H1 (cell line): ENCODE measurements around the gene KLHL1. TPM values are rescaled to one million over a fixed set of nuclear protein-coding genes. Genes with fewer than 3 reads are reported as not detected.

Experiments
- CTCF ChIA-PET: fragments of 300-600 bp; sonication (Branson Sonifier 250); formaldehyde crosslinking; loops from one replicate; lab custom pipeline; 2021; ENCODE audit not compliant: partially characterized antibody; lab: Charles Lee
- POLR2A ChIA-PET: fragments of 300-600 bp; sonication (Branson Sonifier 250); formaldehyde crosslinking; loops from one replicate; lab custom pipeline; 2021; ENCODE audit warnings: inconsistent platforms; ENCODE audit not compliant: partially characterized antibody; lab: Charles Lee
- DNase-seq, 2 experiments: peaks; one replicate each; pipeline versions ENCODE4 v3.0.0 to v3.0.0-alpha.2; 2010 to 2022; ENCODE audit warnings: low spot score in 2 of 2, low read depth in 1 of 2, mixed read lengths in 1 of 2
- FAIRE-seq: peaks from 2 replicates; lab custom pipeline; 2011; peaks lifted over from hg19 to GRCh38; lab: Jason Lieb, UNC
- H2AFZ ChIP-seq: 2 replicates; pipeline ENCODE4 v1.8.1; 2012; ENCODE audit warnings: low read length, inconsistent platforms
- H2AK5ac ChIP-seq: 2 replicates; pipeline ENCODE4 v1.6.1; 2013; ENCODE audit warnings: low read depth, low read length
- H2BK120ac ChIP-seq: replicated peaks from 2 replicates; pipeline ENCODE3; 2013; ENCODE audit warnings: low read depth, low read length, inconsistent platforms
- H2BK12ac ChIP-seq: 2 replicates; pipeline ENCODE4 v1.6.1; 2013; ENCODE audit warnings: low read depth, low read length
- H2BK15ac ChIP-seq: 2 replicates; pipeline ENCODE4 v1.6.1; 2013; ENCODE audit warnings: low read length
- H2BK20ac ChIP-seq: 2 replicates; pipeline ENCODE4 v1.6.1; 2013; ENCODE audit warnings: low read length
- H2BK5ac ChIP-seq: 2 replicates; pipeline ENCODE4 v1.6.1; 2013; ENCODE audit warnings: low read depth, low read length
- H3K14ac ChIP-seq: 2 replicates; pipeline ENCODE4 v1.6.1; 2013; ENCODE audit warnings: inconsistent platforms; ENCODE audit not compliant: insufficient read length
- H3K18ac ChIP-seq: 2 replicates; pipeline ENCODE4 v1.6.1; 2013; ENCODE audit warnings: low read length; ENCODE audit errors: extremely low read depth
- H3K23ac ChIP-seq: 2 replicates; pipeline ENCODE4 v1.6.1; 2013; ENCODE audit warnings: inconsistent platforms; ENCODE audit not compliant: insufficient read length
- H3K23me2 ChIP-seq: 2 replicates; pipeline ENCODE4 v1.6.1; 2013; ENCODE audit warnings: low read depth, low read length
- H3K27ac ChIP-seq: 2 replicates; pipeline ENCODE4 v1.6.1; 2011; ENCODE audit warnings: low read depth, low read length, inconsistent platforms
- H3K27me3 ChIP-seq, 4 experiments: replicated peaks in 1 of 4; 1 replicate in 1 of 4; 2 replicates in 3 of 4; pipeline versions ENCODE4 v1.6.1 to v1.8.1; 2011 to 2013; ENCODE audit warnings: low read length in 3 of 4, mild to moderate bottlenecking in 3 of 4, inconsistent platforms in 2 of 4, mixed read lengths in 2 of 4, moderate library complexity in 1 of 4; ENCODE audit not compliant: control insufficient read depth in 3 of 4, insufficient read depth in 3 of 4; ENCODE audit errors: extremely low read depth in 1 of 4
- H3K36me3 ChIP-seq, 4 experiments: 2 replicates each; pipeline versions ENCODE4 v1.6.1 to v1.8.1; 2011 to 2013; ENCODE audit warnings: mild to moderate bottlenecking in 4 of 4, low read length in 3 of 4, moderate library complexity in 2 of 4, control low read depth in 1 of 4, inconsistent platforms in 1 of 4; ENCODE audit not compliant: insufficient read depth in 4 of 4, control insufficient read depth in 2 of 4
- H3K4ac ChIP-seq: replicated peaks from 2 replicates; pipeline ENCODE3; 2013; ENCODE audit warnings: low read length, low read depth, mixed read lengths, inconsistent platforms; ENCODE audit not compliant: insufficient read length
- H3K4me1 ChIP-seq, 4 experiments: replicated peaks in 1 of 4; 1 replicate in 1 of 4; 2 replicates in 3 of 4; pipeline versions ENCODE4 v1.6.1 to v1.8.1; 2011 to 2013; ENCODE audit warnings: low read length in 3 of 4, inconsistent platforms in 2 of 4, mixed read lengths in 1 of 4; ENCODE audit not compliant: insufficient read depth in 4 of 4, control insufficient read depth in 3 of 4
- H3K4me2 ChIP-seq, 2 experiments: 2 replicates each; pipeline versions ENCODE4 v1.6.1 to v1.8.1; 2011 to 2013; ENCODE audit warnings: low read depth in 2 of 2, low read length in 2 of 2, control low read depth in 1 of 2, inconsistent platforms in 1 of 2, mild to moderate bottlenecking in 1 of 2; ENCODE audit not compliant: insufficient read depth in 1 of 2
- H3K4me3 ChIP-seq, 4 experiments: fragments of 200-600, 300-600 bp in 1 of 4; sonication (generic), shearing (Covaris generic), sonication (Bioruptor Twin) in 1 of 4; 2 replicates each; pipeline versions ENCODE4 v1.5.1 to v1.8.1; 2011 to 2016; ENCODE audit warnings: low read length in 4 of 4, low read depth in 3 of 4, control low read depth in 2 of 4, inconsistent platforms in 2 of 4, mild to moderate bottlenecking in 2 of 4, mixed read lengths in 1 of 4, moderate library complexity in 1 of 4; ENCODE audit not compliant: insufficient read depth in 2 of 4; ENCODE audit errors: extremely low read depth in 1 of 4
- H3K56ac ChIP-seq: replicated peaks from 2 replicates; pipeline ENCODE3; 2013; ENCODE audit warnings: low read depth, mild to moderate bottlenecking, mixed read lengths, low read length, inconsistent platforms; ENCODE audit not compliant: insufficient read length
- H3K79me1 ChIP-seq: 2 replicates; pipeline ENCODE4 v1.6.1; 2013; ENCODE audit warnings: low read depth, low read length, control low read depth
- H3K79me2 ChIP-seq, 2 experiments: 2 replicates each; pipeline versions ENCODE4 v1.6.1 to v1.8.1; 2012 to 2013; ENCODE audit warnings: low read length in 2 of 2, mild to moderate bottlenecking in 2 of 2, inconsistent platforms in 1 of 2; ENCODE audit not compliant: insufficient read depth in 2 of 2, control insufficient read depth in 1 of 2
- H3K9ac ChIP-seq, 4 experiments: replicated peaks in 1 of 4; 1 replicate in 1 of 4; 2 replicates in 3 of 4; pipeline versions ENCODE4 v1.6.1 to v1.8.1; 2011 to 2013; ENCODE audit warnings: low read depth in 3 of 4, low read length in 3 of 4, control low read depth in 2 of 4, mild to moderate bottlenecking in 2 of 4, moderate library complexity in 2 of 4, inconsistent platforms in 1 of 4; ENCODE audit errors: extremely low read depth in 1 of 4
- H3K9me3 ChIP-seq, 2 experiments: 2 replicates each; pipeline versions ENCODE4 v1.6.1 to v1.8.1; 2012 to 2013; ENCODE audit warnings: mild to moderate bottlenecking in 2 of 2, moderate library complexity in 2 of 2, control low read depth in 1 of 2, inconsistent platforms in 1 of 2, low read depth in 1 of 2, low read length in 1 of 2, mixed read lengths in 1 of 2; ENCODE audit not compliant: insufficient read depth in 2 of 2
- H4K20me1 ChIP-seq, 2 experiments: replicated peaks in 1 of 2; 2 replicates each; pipeline versions ENCODE3 to v1.8.1; 2011 to 2013; ENCODE audit warnings: inconsistent platforms in 2 of 2, low read length in 2 of 2, mild to moderate bottlenecking in 1 of 2; ENCODE audit not compliant: insufficient read depth in 2 of 2, control insufficient read depth in 1 of 2
- H4K5ac ChIP-seq: 2 replicates; pipeline ENCODE4 v1.6.1; 2013; ENCODE audit warnings: low read length, low read depth, mixed read lengths, inconsistent platforms; ENCODE audit not compliant: insufficient read length
- H4K8ac ChIP-seq: 2 replicates; pipeline ENCODE4 v1.8.0; 2013; ENCODE audit warnings: mild to moderate bottlenecking, moderate library complexity, low read length, inconsistent platforms; ENCODE audit not compliant: insufficient read depth; ENCODE audit errors: extremely low read depth
- H4K91ac ChIP-seq: replicated peaks from 2 replicates; pipeline ENCODE3; 2013; ENCODE audit warnings: low read length, mixed read lengths, inconsistent platforms; ENCODE audit not compliant: insufficient read length
- E2F6 ChIP-seq: IDR thresholded peaks from 2 replicates; pipeline ENCODE4 v1.6.1; 2012; ENCODE audit warnings: inconsistent platforms
- JUN ChIP-seq: IDR thresholded peaks from 2 replicates; pipeline ENCODE4 v1.6.1; 2011; ENCODE audit warnings: low read depth, mild to moderate bottlenecking, improper control_type of control experiment, low read length
- MAX ChIP-seq: IDR thresholded peaks from 2 replicates; pipeline ENCODE4 v1.6.1; 2012; ENCODE audit warnings: inconsistent platforms
- NRF1 ChIP-seq: IDR thresholded peaks from 2 replicates; pipeline ENCODE4 v1.6.1; 2011; ENCODE audit warnings: mild to moderate bottlenecking, low read depth, low read length, improper control_type of control experiment
- SP2 ChIP-seq: IDR thresholded peaks from 2 replicates; pipeline ENCODE4 v1.6.1; 2012; ENCODE audit warnings: mild to moderate bottlenecking, low read length, inconsistent platforms
- polyA plus RNA-seq, 7 experiments: library from polyadenylated mRNA; depleted of rRNA in 3 of 7; stranded (reverse) in 5 of 7; unstranded in 2 of 7; fragments of >200 nt in 5 of 7; fragments of 200-250 nt in 2 of 7; gene quantifications; 1 replicate in 5 of 7; 2 replicates in 1 of 7; 4 replicates in 1 of 7; pipeline versions ENCODE4 v1.2.1 to v1.2.3, GENCODE V29; 2011 to 2013; ENCODE audit warnings: missing spikeins in 2 of 7, mixed read lengths in 2 of 7
- total RNA-seq: library from RNA; stranded (reverse); fragmentation: NEBNext Ultra II Directional; extraction: Animal tissue kit (Norgen Biotek cat#: 25700); gene quantifications from 2 replicates; pipeline ENCODE4 v1.2.1, GENCODE V29; 2021

KLHL1 gene
- total and polyA plus RNA-seq, 2 of the 8 experiments (the other 6 are each of a cell fraction or from before 2014, with no cell fraction given), result not detected

DNA sequence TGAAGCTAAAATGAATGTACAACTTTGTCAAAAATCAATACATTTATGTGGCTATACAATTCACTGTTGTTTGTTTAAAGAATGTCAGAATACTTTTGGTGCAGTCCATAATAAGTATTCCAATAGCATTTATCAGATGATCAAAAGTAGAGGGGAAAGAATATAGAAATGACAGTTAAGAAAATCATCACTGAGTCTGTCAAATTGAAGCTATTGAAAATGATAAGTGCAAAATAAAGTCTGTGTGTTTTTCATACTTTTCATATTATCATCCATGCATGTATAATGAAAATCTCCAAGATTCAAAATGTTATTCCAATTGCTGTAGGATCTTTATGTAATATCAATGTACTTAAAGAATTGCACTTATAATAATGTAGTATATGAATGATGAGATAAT is 93.9 kb downstream of the KLHL1 start:
- Histone ChIP-seq H3K4me2 (no peak overlapping the region), H3K9me3 (no peaks in the 10 kb centered on the region; a peak in 1 of 4 replicates), H4K8ac (no peak overlapping the region), H3K4me3 (no peak overlapping the region), H3K9ac (no peak overlapping the region), H3K36me3 (no peaks in the 10 kb centered on the region), H3K27ac (no peak overlapping the region), H2AFZ (no peak overlapping the region), H3K23me2 (no peaks in the 10 kb centered on the region), H4K20me1 (no peaks in the 10 kb centered on the region), H3K4ac (no peak overlapping the region), H4K5ac (no peak overlapping the region), H4K91ac (no peak overlapping the region), H3K18ac (no peak overlapping the region), H3K79me2 (no peaks in the 10 kb centered on the region), H3K27me3 (no peaks in the 10 kb centered on the region), H2BK20ac (no peak overlapping the region), H3K4me1 (no peaks in the 10 kb centered on the region), H2BK12ac (no peak overlapping the region), H3K14ac (no peak overlapping the region), H3K23ac (no peak overlapping the region), H2AK5ac (no peak overlapping the region), H2BK15ac (no peak overlapping the region), H3K79me1 (no peaks in the 10 kb centered on the region), H3K56ac (no peak overlapping the region), H2BK120ac (no peak overlapping the region), H2BK5ac (no peak overlapping the region)
- POLR2A ChIA-PET, result no interaction called here
- FAIRE-seq (no peak), DNase-seq (no peak)
- TF ChIP-seq SP2 (no peak), E2F6 (no peak), NRF1 (no peak), JUN (no peak), MAX (no peak)
- CTCF ChIA-PET, result no interaction called here
